ENCODE results near the gene DUSP1.

The DUSP1 gene

GRCh38 chr5:172733131-172733973, 37.6 kb downstream of the DUSP1 start:
- Histone ChIP-seq H3K4me2 (ENCODE audit: low read depth, low read length, poor library complexity, severe bottlenecking) (no peak overlapping the region), H3K79me2 (ENCODE audit: insufficient read depth, low read length) (no peaks in the 10 kb centered on the region), H3K9me2 (replicated peaks; ENCODE audit: low read depth, low read length) (no peaks in the 10 kb centered on the region), H2AFZ (ENCODE audit: low read length) (no peak overlapping the region), H3K9ac (ENCODE audit: low read depth, low read length, poor library complexity, severe bottlenecking) (no peak overlapping the region), H3F3A (ENCODE audit: low read depth) (no peaks in the 10 kb centered on the region), H3K9me3 (ENCODE audit: insufficient read depth, low read depth, low read length) (no peaks in the 10 kb centered on the region), H3K36me3 (ENCODE audit: insufficient read depth, low read length) (no peaks in the 10 kb centered on the region), H3K4me1 (ENCODE audit: insufficient read depth, low read length, poor library complexity, severe bottlenecking) (no peaks in the 10 kb centered on the region), H3K27me3 (ENCODE audit: insufficient read depth, low read length, poor library complexity, severe bottlenecking) (no peaks in the 10 kb centered on the region), H3K4me3 (ENCODE audit: low read length, poor library complexity, severe bottlenecking) (no peak overlapping the region), H4K20me1 (ENCODE audit: insufficient read depth, low read length, poor library complexity, severe bottlenecking) (no peaks in the 10 kb centered on the region)
- no peak for TF ChIP-seq CTCF (conservative IDR thresholded peaks at IDR 0.05; ENCODE audit: low read length)
- TF ChIP-seq EZH2phosphoT487 (IDR thresholded peaks at IDR 0.05; ENCODE audit: borderline replicate concordance), result no peak

GRCh38 chr5:172732201-172732865, 38.7 kb downstream of the DUSP1 start:
- H3K27me3 ChIP-seq (ENCODE audit: insufficient read depth, low read length, poor library complexity, severe bottlenecking), result no peaks in the 10 kb centered on the region
- no peak overlapping the region for H2AFZ ChIP-seq (ENCODE audit: low read length)
- H3K4me3 ChIP-seq (ENCODE audit: low read length, poor library complexity, severe bottlenecking), result no peak overlapping the region
- H4K20me1 ChIP-seq (ENCODE audit: insufficient read depth, low read length, poor library complexity, severe bottlenecking), result no peaks in the 10 kb centered on the region
- no peak overlapping the region for H3K9ac ChIP-seq (ENCODE audit: low read depth, low read length, poor library complexity, severe bottlenecking)
- H3K36me3 ChIP-seq (ENCODE audit: insufficient read depth, low read length), result no peaks in the 10 kb centered on the region
- no peak for TF ChIP-seq EZH2phosphoT487 (IDR thresholded peaks at IDR 0.05; ENCODE audit: borderline replicate concordance)
- TF ChIP-seq CTCF (conservative IDR thresholded peaks at IDR 0.05; ENCODE audit: low read length), result no peak
- H3K9me3 ChIP-seq (ENCODE audit: insufficient read depth, low read depth, low read length), result no peaks in the 10 kb centered on the region
- H3K4me2 ChIP-seq (ENCODE audit: low read depth, low read length, poor library complexity, severe bottlenecking), result no peak overlapping the region
- no peaks in the 10 kb centered on the region for H3K4me1 ChIP-seq (ENCODE audit: insufficient read depth, low read length, poor library complexity, severe bottlenecking)
- no peaks in the 10 kb centered on the region for H3K9me2 ChIP-seq (replicated peaks; ENCODE audit: low read depth, low read length)
- no peaks in the 10 kb centered on the region for H3F3A ChIP-seq (ENCODE audit: low read depth)
- H3K79me2 ChIP-seq (ENCODE audit: insufficient read depth, low read length), result no peaks in the 10 kb centered on the region

- H3K4me2 ChIP-seq (ENCODE audit: low read depth, low read length, poor library complexity, severe bottlenecking), result no peak overlapping the region
- H3K9ac ChIP-seq (ENCODE audit: low read depth, low read length, poor library complexity, severe bottlenecking), result no peak overlapping the region
- H3K36me3 ChIP-seq (ENCODE audit: insufficient read depth, low read length), result no peaks in the 10 kb centered on the region
- no peaks in the 10 kb centered on the region for H3K9me2 ChIP-seq (replicated peaks; ENCODE audit: low read depth, low read length)
- no peak for TF ChIP-seq CTCF (conservative IDR thresholded peaks at IDR 0.05; ENCODE audit: low read length)
- TF ChIP-seq EZH2phosphoT487 (IDR thresholded peaks at IDR 0.05; ENCODE audit: borderline replicate concordance), result no peak
- no peaks in the 10 kb centered on the region for H4K20me1 ChIP-seq (ENCODE audit: insufficient read depth, low read length, poor library complexity, severe bottlenecking)
- no peaks in the 10 kb centered on the region for H3K27me3 ChIP-seq (ENCODE audit: insufficient read depth, low read length, poor library complexity, severe bottlenecking)
- no peak overlapping the region for H3K4me3 ChIP-seq (ENCODE audit: low read length, poor library complexity, severe bottlenecking)
- H3K4me1 ChIP-seq (ENCODE audit: insufficient read depth, low read length, poor library complexity, severe bottlenecking), result no peaks in the 10 kb centered on the region
- no peak overlapping the region for H2AFZ ChIP-seq (ENCODE audit: low read length)
- H3F3A ChIP-seq (ENCODE audit: low read depth), result no peaks in the 10 kb centered on the region
- H3K9me3 ChIP-seq (ENCODE audit: insufficient read depth, low read depth, low read length), result no peaks in the 10 kb centered on the region
- no peaks in the 10 kb centered on the region for H3K79me2 ChIP-seq (ENCODE audit: insufficient read depth, low read length)
Measured at GRCh38 chr5:172731680-172732074, 39.3 kb downstream of the DUSP1 start.
